SU-DHL-6 (cell line): ENCODE data around the gene FAM98B.

Experiments
- EZH2phosphoT487 ChIP-seq: fragments of 200-600 bp; sonication (generic), shearing (Covaris generic); conservative IDR thresholded peaks from 2 replicates; pipeline ENCODE4 v1.6.1; 2018; ENCODE audit warnings: mild to moderate bottlenecking, antibody characterized with exemption, low read length, moderate library complexity, mixed read lengths
- TF ChIP-seq, protein P1 (sequence below): fragments of 200-600 bp; sonication (generic); IDR thresholded peaks from one replicate; pipeline ENCODE4 v1.5.1; 2017; ENCODE audit warnings: antibody characterized with exemption, mild to moderate bottlenecking, low read length, moderate library complexity; ENCODE audit not compliant: insufficient read depth, poor library complexity, severe bottlenecking

DNA sequence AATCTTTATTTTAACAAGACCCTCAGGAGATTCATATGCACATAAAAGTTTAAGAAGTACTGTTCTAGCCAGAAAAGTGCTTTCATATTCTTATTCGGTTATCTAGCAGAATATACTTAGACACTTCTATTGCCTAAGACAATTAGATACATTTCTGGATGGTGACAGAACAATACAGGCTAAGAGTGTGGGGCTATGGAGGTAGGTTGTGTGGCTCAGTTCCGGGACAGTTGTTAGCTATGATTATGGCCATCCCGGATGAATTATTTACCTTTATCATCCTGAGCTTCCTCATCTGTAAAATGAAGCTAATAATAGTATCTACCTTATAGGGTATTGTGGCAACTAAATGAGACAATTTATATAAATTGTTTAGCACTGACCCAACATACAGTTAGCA lies 6.6 kb downstream of the FAM98B start:
- TF ChIP-seq, protein P1, sequence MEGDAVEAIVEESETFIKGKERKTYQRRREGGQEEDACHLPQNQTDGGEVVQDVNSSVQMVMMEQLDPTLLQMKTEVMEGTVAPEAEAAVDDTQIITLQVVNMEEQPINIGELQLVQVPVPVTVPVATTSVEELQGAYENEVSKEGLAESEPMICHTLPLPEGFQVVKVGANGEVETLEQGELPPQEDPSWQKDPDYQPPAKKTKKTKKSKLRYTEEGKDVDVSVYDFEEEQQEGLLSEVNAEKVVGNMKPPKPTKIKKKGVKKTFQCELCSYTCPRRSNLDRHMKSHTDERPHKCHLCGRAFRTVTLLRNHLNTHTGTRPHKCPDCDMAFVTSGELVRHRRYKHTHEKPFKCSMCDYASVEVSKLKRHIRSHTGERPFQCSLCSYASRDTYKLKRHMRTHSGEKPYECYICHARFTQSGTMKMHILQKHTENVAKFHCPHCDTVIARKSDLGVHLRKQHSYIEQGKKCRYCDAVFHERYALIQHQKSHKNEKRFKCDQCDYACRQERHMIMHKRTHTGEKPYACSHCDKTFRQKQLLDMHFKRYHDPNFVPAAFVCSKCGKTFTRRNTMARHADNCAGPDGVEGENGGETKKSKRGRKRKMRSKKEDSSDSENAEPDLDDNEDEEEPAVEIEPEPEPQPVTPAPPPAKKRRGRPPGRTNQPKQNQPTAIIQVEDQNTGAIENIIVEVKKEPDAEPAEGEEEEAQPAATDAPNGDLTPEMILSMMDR: no peak
- TF ChIP-seq EZH2phosphoT487: no peak
